ENCODE measurements around the gene CRACDL.

- no peak for TF ChIP-seq ZFP30 (CRISPR knock-in tag; IDR thresholded peaks at IDR 0.05)
- no peak for TF ChIP-seq ZNF565 (CRISPR knock-in tag; conservative IDR thresholded peaks at IDR 0.05; ENCODE audit: low read depth)
- no peak for TF ChIP-seq TCF4 (CRISPR knock-in tag; IDR thresholded peaks at IDR 0.05; ENCODE audit: borderline replicate concordance)
- no peak for TF ChIP-seq ARNTL (CRISPR knock-in tag; IDR thresholded peaks at IDR 0.05; ENCODE audit: borderline replicate concordance, low read depth)
- TF ChIP-seq ZNF70 (CRISPR knock-in tag; IDR thresholded peaks at IDR 0.05) = no peak
These were observed 191.4 kb downstream of the CRACDL start for GRCh38 chr2:98744595-98744994.

Measured in SK-N-SH treated with all-trans-retinoic acid at 6 μM for 48 hours (cell line).